Fibroblast of the aortic adventitia (primary cell): ENCODE measurements around the gene DNAJC10. TPM values are rescaled to one million over a fixed set of nuclear protein-coding genes. Genes with fewer than 3 reads are reported as not detected.

Source experiments
- DNase-seq: peaks from one replicate; pipeline ENCODE4 v3.0.0-alpha.2; 2010; ENCODE audit warnings: low read depth
- H3K4me3 ChIP-seq: 2 replicates; pipeline ENCODE4 v1.5.1; 2011; ENCODE audit warnings: low read depth, mild to moderate bottlenecking, control low read depth, low read length, moderate library complexity
- CTCF ChIP-seq: IDR thresholded peaks from 2 replicates; pipeline ENCODE4 v1.5.1; 2011; ENCODE audit warnings: mild to moderate bottlenecking, low read length, control low read depth, inconsistent platforms; ENCODE audit not compliant: insufficient read depth
- total RNA-seq: library from RNA; depleted of rRNA; stranded (reverse); fragments of >200 nt; gene quantifications from 2 replicates; pipeline ENCODE4 v1.2.3, GENCODE V29; 2012; ENCODE audit warnings: low replicate concordance

The DNAJC10 gene
- total RNA-seq, 1 donor, result 184 TPM

GRCh38 chr2:182818925-182819324, 102.9 kb downstream of the DNAJC10 start:
- H3K4me3 ChIP-seq, result no peak overlapping the region
- no peak for DNase-seq
- no peak for TF ChIP-seq CTCF

GRCh38 chr2:182819412-182819811, 103.4 kb downstream of the DNAJC10 start:
- no peak for TF ChIP-seq CTCF
- DNase-seq, result no peak
- no peak overlapping the region for H3K4me3 ChIP-seq

GRCh38 chr2:182821182-182821581, 105.1 kb downstream of the DNAJC10 start:
- no peak for TF ChIP-seq CTCF
- H3K4me3 ChIP-seq, result no peak overlapping the region
- no peak for DNase-seq

- no peak overlapping the region for H3K4me3 ChIP-seq
- DNase-seq, result no peak
- no peak for TF ChIP-seq CTCF
These were observed 106.7 kb downstream of the DNAJC10 start for GRCh38 chr2:182822733-182823132.

DNA sequence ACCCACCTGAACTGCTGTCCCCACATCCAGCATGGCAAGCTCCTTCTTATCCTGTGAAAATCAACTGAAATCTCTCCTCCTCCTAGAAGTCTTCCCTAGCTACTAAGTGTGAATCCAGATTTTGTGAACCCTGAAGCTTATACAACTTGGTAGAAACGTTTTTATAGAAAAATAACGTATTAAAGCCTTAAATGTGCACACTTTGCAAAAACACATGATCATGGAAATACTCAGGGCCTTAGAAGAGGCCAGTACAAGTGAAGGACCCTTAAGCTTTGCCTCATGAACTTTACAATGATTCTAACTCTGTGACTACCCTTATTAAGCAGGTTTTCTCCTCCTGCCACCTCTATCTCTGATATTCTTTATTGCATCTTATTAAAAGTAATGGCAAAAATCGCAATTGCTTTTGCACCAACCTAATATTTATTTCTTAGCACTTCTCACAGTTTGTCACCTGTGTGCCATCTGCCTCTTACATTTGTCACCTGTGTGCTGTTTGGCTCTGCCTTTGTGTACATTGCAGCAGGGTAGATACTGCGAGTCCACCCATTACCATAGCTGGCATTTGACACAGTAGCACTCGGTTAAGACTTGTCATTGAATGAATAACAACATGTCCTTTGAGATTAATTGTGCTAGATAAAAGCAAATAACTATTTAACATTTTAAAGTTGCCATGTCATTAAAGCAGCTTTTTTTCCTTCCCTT, 108.2 kb downstream of the DNAJC10 start:
- H3K4me3 ChIP-seq, result no peak overlapping the region
- no peak for DNase-seq
- no peak for TF ChIP-seq CTCF

DNA sequence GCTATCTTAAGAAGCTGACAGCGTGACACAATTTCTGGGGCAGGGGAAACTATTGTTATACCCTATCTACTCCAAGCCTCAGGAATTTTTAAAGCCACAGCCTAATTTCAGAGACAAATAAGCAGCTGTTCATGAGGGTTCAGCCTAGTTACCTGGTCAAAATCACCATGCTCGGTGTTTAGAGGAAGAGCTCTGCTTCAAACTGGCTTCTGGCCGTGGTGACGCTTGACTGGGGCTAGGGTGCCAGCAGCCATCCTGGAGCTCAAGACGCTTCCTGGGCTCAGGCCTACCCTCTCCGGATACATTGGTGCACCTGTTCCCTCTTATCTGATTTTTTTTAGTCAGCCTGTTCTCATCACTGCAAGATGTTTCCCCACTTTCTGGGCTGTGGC, 108.7 kb downstream of the DNAJC10 start:
- no peak for TF ChIP-seq CTCF
- H3K4me3 ChIP-seq, result no peak overlapping the region
- no peak for DNase-seq

DNA sequence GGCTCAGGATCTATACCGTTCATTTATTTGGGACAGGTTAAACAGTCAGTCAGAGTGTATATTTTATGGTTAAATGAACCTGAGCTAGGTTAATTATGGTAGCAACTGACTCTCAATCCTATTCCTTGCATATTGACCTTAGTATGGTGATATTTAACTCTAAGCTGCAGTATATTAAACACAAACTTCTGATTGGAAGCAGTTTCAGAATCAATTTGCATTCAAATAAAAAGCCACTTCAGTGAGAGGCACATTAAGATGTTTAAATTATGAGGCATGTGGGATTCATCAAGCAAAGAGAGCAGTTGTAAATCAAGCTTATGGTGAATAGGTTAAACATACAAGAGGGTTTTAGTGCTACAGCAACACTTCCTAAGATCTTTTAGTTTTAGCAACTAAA, 110.0 kb downstream of the DNAJC10 start:
- DNase-seq, result no peak
- no peak overlapping the region for H3K4me3 ChIP-seq
- no peak for TF ChIP-seq CTCF
